Liver (tissue), 3 donors: Measurements from ENCODE around the gene OR2Z1.
"Not testable (repeated sequence)": the region's sequence is repeated elsewhere in the genome, so short reads cannot be mapped to it uniquely, and the experiment has no call there.

Experiments used
- CTCF ChIP-seq: fragments of 150-350 bp; IDR thresholded peaks from 2 replicates; pipeline ENCODE4 v1.5.1; 2017; ENCODE audit warnings: improper control_type of control experiment, low read depth, low read length; ENCODE audit not compliant: missing input control
- GABPA ChIP-seq, 2 donors: IDR thresholded peaks in 1 of 2; conservative IDR thresholded peaks in 1 of 2; 2 replicates each; pipeline ENCODE4 v1.6.1; 2016; ENCODE audit warnings: antibody characterized with exemption in 2 of 2, mild to moderate bottlenecking in 1 of 2, moderate library complexity in 1 of 2
- MAX ChIP-seq: IDR thresholded peaks from 2 replicates; pipeline ENCODE4 v1.6.1; 2016; ENCODE audit warnings: antibody characterized with exemption
- donor health status: healthy.
- donor health status: healthy.

GRCh38 chr19:8710337-8710736 is 11.1 kb upstream of the OR2Z1 start:
- not testable (repeated sequence) for TF ChIP-seq MAX; CTCF; GABPA (IDR thresholded peaks at IDR 0.05 in 1 of 2, conservative IDR thresholded peaks at IDR 0.05 in 1 of 2)
